ENCODE data around the gene GCNT2.

DNA sequence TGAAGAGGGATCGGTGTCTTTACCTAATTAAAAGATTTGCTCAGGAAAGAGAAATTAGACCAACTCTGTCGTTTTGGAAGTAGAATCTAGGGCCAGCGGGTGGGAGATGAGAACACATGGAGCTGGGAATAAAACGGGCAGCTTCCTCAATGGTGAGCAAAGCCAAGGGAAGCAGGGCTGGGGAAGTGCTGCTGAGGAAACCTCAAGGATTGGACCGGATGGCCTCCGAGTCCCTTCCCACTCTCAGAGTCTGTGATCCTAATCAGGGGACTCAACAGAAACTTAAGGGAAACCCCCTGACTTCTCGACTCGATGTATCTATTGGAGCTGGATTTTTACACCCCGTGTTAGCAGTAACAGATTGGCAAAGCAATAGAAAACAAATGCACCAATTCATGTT is 10.8 kb downstream of the GCNT2 start:
- no peak for TF ChIP-seq CTCF (IDR thresholded peaks at IDR 0.05; ENCODE audit: control extremely low read depth in 1 of 3, insufficient read depth in 1 of 3, low read depth in 1 of 3, low read length in 3 of 3)
- no peak for TF ChIP-seq EZH2 (IDR thresholded peaks at IDR 0.05; ENCODE audit: low read depth, low read length, severe bottlenecking)
- TF ChIP-seq TEAD4 (IDR thresholded peaks at IDR 0.05; ENCODE audit: low read depth, low read length) = no peak
- no peak for TF ChIP-seq ZNF274 (IDR thresholded peaks at IDR 0.05; ENCODE audit: borderline replicate concordance, extremely low read depth, low read length)
- no peak for TF ChIP-seq TCF12 (IDR thresholded peaks at IDR 0.05; ENCODE audit: low read depth, low read length)
- TF ChIP-seq EP300 (IDR thresholded peaks at IDR 0.05; ENCODE audit: borderline replicate concordance in 1 of 2, low read depth in 2 of 2, low read length in 2 of 2) = no peak
- no peak for TF ChIP-seq SRF (IDR thresholded peaks at IDR 0.05; ENCODE audit: low read depth, low read length)
- no peak for TF ChIP-seq POLR2AphosphoS5 (IDR thresholded peaks at IDR 0.05; ENCODE audit: low read depth, low read length)
- no peak for TF ChIP-seq MAFK (IDR thresholded peaks at IDR 0.05; ENCODE audit: low read depth, low read length)
- no peak for TF ChIP-seq PHF8 (conservative IDR thresholded peaks at IDR 0.05; ENCODE audit: low read depth, low read length)
